Uterus (tissue), 4 donors: ENCODE measurements around the gene FOXO1. TPM values are rescaled to one million over a fixed set of nuclear protein-coding genes. Genes with fewer than 3 reads are reported as not detected.

ENCODE experiments used
- DNase-seq, 2 donors: peaks; one replicate each; pipeline ENCODE4 v3.0.0-alpha.2; 2019 to 2020
- H3K27ac ChIP-seq, 2 donors: fragments of 200-600 bp; sonication (generic); 1 replicate in 1 of 2; 2 replicates in 1 of 2; pipeline ENCODE4 v1.5.1; 2016 to 2018
- H3K27me3 ChIP-seq, 2 donors: fragments of 200-600 bp; sonication (generic); one replicate each; pipeline ENCODE4 v1.5.1; 2018 to 2019; ENCODE audit warnings: control low read depth in 1 of 2
- H3K36me3 ChIP-seq, 2 donors: fragments of 200-600 bp; sonication (generic); one replicate each; pipeline ENCODE4 v1.5.1; 2019; ENCODE audit warnings: control low read depth in 1 of 2
- H3K4me1 ChIP-seq, 2 donors: fragments of 200-600 bp; sonication (generic); one replicate each; pipeline ENCODE4 v1.5.1; 2018 to 2019; ENCODE audit warnings: control low read depth in 1 of 2
- H3K4me3 ChIP-seq, 2 donors: fragments of 200-600 bp; sonication (generic); 1 replicate in 1 of 2; 2 replicates in 1 of 2; pipeline ENCODE4 v1.5.1; 2018 to 2019; ENCODE audit warnings: mild to moderate bottlenecking in 1 of 2
- H3K9me3 ChIP-seq, 2 donors: fragments of 200-600 bp; sonication (generic); one replicate each; pipeline ENCODE4 v1.5.1; 2019; ENCODE audit warnings: control low read depth in 1 of 2
- POLR2A ChIP-seq, 2 donors: fragments of 450-650 bp; IDR thresholded peaks; one replicate each; pipeline ENCODE4 v1.6.1; 2016; ENCODE audit warnings: antibody characterized with exemption in 2 of 2, mild to moderate bottlenecking in 1 of 2, moderate library complexity in 1 of 2
- intact Hi-C: fragments of 100-400 bp; cut with DNase I; formaldehyde crosslinking; loops from one replicate; pipeline ENCODE4 v1.15.1; 2023; ENCODE audit warnings: low total_unique reads
- total RNA-seq, 4 donors: library from RNA; depleted of rRNA in 3 of 4; stranded (reverse); fragments of >200 nt in 3 of 4; gene quantifications; one replicate each; pipeline versions ENCODE4 v1.1.0 to v1.2.4, GENCODE V29; 2014 to 2023
- TF ChIP-seq, protein P1 (sequence below), 4 experiments: fragments of 200-600 bp in 2 of 4; fragments of 450-650 bp in 2 of 4; sonication (generic) in 2 of 4; IDR thresholded peaks; one replicate each; pipeline ENCODE4 v1.5.1; 2016 to 2019; ENCODE audit warnings: antibody characterized with exemption in 4 of 4, mild to moderate bottlenecking in 2 of 4, moderate library complexity in 1 of 4
- donor health status: DM: yes; HTN: yes; CAD: no.

FOXO1 gene
- total RNA-seq, 4 donors from 2014 or later, result 46.8 to 130 (median 60.9) TPM

DNA sequence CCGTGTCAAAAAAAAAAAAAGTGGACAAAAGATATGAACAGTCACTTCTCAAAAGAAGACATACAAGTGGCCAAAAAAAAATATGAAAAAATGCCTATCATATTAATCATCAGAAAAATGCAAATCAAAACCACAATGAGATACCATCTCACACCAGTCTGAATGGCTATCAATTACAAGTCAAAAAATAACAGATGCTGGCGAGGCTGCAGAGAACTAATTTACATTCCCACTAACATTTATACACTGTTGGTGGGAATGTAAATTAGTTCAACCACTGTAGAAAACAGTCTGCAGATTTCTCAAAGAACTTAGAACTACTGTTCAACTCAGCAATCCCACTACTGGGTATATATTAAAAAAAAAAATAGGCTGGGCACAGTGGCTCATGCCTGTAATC, 26.5 kb upstream of the FOXO1 start:
- Histone ChIP-seq H3K27me3 (no peaks in the 10 kb centered on the region), H3K9me3 (no peaks in the 10 kb centered on the region), H3K4me1 (no peaks in the 10 kb centered on the region), H3K36me3 (no peaks in the 10 kb centered on the region), H3K27ac (no peak overlapping the region), H3K4me3 (no peak overlapping the region)
- TF ChIP-seq, protein P1, sequence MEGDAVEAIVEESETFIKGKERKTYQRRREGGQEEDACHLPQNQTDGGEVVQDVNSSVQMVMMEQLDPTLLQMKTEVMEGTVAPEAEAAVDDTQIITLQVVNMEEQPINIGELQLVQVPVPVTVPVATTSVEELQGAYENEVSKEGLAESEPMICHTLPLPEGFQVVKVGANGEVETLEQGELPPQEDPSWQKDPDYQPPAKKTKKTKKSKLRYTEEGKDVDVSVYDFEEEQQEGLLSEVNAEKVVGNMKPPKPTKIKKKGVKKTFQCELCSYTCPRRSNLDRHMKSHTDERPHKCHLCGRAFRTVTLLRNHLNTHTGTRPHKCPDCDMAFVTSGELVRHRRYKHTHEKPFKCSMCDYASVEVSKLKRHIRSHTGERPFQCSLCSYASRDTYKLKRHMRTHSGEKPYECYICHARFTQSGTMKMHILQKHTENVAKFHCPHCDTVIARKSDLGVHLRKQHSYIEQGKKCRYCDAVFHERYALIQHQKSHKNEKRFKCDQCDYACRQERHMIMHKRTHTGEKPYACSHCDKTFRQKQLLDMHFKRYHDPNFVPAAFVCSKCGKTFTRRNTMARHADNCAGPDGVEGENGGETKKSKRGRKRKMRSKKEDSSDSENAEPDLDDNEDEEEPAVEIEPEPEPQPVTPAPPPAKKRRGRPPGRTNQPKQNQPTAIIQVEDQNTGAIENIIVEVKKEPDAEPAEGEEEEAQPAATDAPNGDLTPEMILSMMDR (IDR thresholded peaks at IDR 0.05), result no peak
- no peak for TF ChIP-seq POLR2A (IDR thresholded peaks at IDR 0.05)
- DNase-seq, result no peak
- intact Hi-C loops, result no loop called here

DNA sequence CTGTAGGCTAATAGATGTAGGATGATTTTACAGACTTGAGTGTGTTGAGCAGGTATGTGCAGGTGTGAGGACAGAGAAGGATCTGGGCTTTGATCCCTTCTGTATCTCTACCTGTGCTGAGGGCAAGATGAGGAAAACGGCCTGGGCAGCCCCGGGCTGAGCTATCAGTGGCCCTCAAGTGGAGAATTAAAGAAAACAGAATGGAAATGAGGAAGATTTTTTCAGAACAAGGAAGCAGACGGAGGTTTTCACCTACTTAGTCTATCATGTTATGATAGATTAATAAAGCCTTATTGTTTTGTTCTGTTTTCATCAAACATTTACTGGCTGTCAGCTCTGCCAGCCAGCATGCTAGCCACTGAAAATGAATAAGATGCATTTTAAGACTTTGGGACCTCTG, 22.3 kb upstream of the FOXO1 start:
- intact Hi-C loops, result loop anchor here (10.0 kb wide), 1 partner anchor 1004 kb away; no protein-coding TSS in a partner anchor
- no peaks in the 10 kb centered on the region for H3K27me3 ChIP-seq
- H3K4me1 ChIP-seq, result no peaks in the 10 kb centered on the region
- H3K9me3 ChIP-seq, result no peaks in the 10 kb centered on the region
- no peak for DNase-seq
- no peak for TF ChIP-seq POLR2A (IDR thresholded peaks at IDR 0.05)
- H3K27ac ChIP-seq, result no peak overlapping the region
- H3K4me3 ChIP-seq, result no peak overlapping the region
- H3K36me3 ChIP-seq, result no peaks in the 10 kb centered on the region

DNA sequence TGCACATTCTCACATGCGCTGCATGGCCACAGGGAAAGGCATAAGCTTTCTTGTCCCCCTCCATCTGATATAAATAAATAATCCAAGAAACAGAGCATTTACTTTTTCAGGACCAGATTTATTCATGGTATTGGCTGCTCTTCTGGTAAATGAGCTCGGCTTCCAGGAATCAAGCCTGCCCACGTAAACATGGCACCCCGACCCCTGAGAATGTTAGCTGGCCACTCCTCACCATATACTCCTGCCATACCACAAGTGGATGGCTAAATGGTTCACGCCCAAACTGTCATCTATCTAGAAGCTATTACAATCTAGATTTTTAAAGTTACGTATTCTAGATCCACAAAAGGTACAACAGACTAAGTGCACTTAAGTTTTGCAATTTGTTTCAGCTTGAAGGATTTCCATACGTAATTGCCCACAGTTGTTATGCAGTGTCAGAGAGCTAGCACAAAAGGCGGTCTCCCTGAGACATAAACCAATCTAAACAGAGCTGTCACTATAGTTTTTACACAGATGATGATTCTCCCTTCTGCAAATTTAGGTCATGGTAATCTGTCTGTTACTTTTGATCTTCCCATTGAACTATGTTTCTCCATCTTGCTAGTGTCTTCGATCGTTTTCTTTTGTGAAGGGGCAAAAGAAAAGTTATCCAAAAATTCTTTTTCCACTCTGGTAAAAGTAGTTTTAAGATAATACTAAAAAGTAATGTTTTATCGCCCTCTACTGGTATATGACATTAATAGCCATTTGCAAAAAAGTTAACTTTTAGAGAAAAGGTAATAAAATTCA, 16.2 kb upstream of the FOXO1 start:
- TF ChIP-seq POLR2A (IDR thresholded peaks at IDR 0.05), result no peak
- TF ChIP-seq, protein P1 (IDR thresholded peaks at IDR 0.05), result peak; percentile 30 to 72 (median 60)
- no peak overlapping the region for H3K4me3 ChIP-seq
- no peaks in the 10 kb centered on the region for H3K9me3 ChIP-seq
- no peaks in the 10 kb centered on the region for H3K27me3 ChIP-seq
- intact Hi-C loops, result loop anchor here (10.0 kb wide), 1 partner anchor 998 kb away; no protein-coding TSS in a partner anchor
- H3K36me3 ChIP-seq, result no peaks in the 10 kb centered on the region
- H3K27ac ChIP-seq, result peak overlapping the region; percentile 29 to 42
- no peaks in the 10 kb centered on the region for H3K4me1 ChIP-seq
- DNase-seq, result no peak

DNA sequence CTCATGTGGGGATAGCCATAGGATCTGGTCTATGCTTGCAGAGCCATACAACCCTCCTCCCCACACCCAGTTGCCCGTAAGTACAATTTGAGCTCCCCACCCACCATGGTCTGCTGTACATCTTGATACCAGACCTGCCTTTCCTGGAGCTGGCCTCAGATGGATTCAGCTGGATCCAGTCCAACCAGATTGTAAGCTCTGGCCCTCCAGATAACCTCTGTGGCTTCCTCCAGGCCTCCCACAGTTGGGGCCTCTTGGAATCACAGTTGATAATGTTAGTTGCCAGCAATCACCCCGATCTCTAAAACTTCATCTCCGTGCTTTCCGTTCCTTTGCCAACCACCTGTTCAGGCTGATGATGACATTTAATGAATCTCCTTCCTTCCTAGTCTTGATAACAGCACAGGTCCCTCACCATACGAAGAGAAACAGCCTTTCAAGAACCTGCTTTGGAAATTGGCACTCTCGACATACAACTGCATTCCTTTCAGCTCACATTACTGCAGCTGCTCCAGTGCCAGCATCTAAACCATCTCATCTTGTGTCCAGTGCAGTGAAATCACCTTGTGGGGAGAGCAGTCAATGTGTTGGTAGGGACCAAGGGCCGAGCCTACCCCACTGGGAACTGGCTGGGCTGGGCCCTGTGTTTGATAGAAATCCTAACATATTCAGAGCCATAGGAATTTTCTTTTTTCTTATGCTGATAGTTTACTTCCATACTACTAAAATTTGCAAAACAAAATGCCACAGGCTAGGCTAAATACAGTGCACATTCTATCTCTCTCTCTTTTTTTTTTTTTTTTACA, 15.1 kb upstream of the FOXO1 start:
- Histone ChIP-seq H3K4me1 (no peaks in the 10 kb centered on the region), H3K36me3 (no peaks in the 10 kb centered on the region), H3K27ac (peak overlapping the region in 1 of 2 donors; percentile 48), H3K9me3 (no peaks in the 10 kb centered on the region), H3K4me3 (no peak overlapping the region), H3K27me3 (no peaks in the 10 kb centered on the region)
- peak in 1 of 2 donors; percentile 21 for DNase-seq
- TF ChIP-seq, protein P1 (IDR thresholded peaks at IDR 0.05), result no peak
- TF ChIP-seq POLR2A (IDR thresholded peaks at IDR 0.05), result no peak
- intact Hi-C loops, result loop anchor here (10.0 kb wide), 1 partner anchor 997 kb away; no protein-coding TSS in a partner anchor

DNA sequence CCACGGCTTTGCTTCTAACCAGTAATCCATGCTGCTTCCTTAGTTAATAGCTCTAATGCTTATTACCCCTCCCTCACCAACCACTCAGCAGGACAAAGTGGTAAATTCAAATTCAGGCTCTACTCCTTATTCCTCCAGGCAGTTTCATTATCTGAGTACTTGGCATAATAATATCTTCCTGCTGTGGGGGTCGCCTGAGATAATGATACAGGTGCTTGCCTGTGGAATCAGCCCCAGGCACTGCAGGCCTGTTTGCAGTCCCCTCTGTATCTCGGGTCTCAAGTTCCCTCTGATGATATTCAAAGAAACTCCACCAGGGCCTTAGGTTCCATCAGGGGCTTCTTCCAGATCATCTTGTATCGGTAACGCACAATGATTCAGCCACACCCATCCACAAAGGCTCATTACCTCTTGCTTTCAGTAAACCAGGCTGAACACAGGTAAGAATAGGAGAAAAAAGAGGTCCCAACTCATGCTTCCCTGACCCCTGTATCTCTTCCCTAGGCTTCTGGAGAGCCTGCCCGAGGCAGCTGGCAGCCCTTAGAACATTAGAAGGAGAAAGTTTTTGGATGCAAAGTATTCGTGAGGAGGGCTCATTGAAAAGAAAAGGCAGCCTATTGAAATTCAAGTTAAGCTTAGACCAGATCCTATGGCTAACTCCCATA, 14.3 kb upstream of the FOXO1 start:
- no peaks in the 10 kb centered on the region for H3K9me3 ChIP-seq
- intact Hi-C loops, result loop anchor here (10.0 kb wide), 1 partner anchor 996 kb away; no protein-coding TSS in a partner anchor
- no peaks in the 10 kb centered on the region for H3K36me3 ChIP-seq
- H3K4me1 ChIP-seq, result no peaks in the 10 kb centered on the region
- H3K4me3 ChIP-seq, result no peak overlapping the region
- no peak for TF ChIP-seq POLR2A (IDR thresholded peaks at IDR 0.05)
- TF ChIP-seq, protein P1 (IDR thresholded peaks at IDR 0.05), result no peak
- H3K27me3 ChIP-seq, result no peaks in the 10 kb centered on the region
- no peak for DNase-seq
- H3K27ac ChIP-seq, result peak overlapping the region in 1 of 2 donors; percentile 48
